ENCODE data around the gene CCDC171. TPM values are rescaled to one million over a fixed set of nuclear protein-coding genes. Genes with fewer than 3 reads are reported as not detected.

CCDC171 gene
- total and polyA plus RNA-seq, 2 experiments from 2014 or later = 4.4 to 5.1 TPM

DNA sequence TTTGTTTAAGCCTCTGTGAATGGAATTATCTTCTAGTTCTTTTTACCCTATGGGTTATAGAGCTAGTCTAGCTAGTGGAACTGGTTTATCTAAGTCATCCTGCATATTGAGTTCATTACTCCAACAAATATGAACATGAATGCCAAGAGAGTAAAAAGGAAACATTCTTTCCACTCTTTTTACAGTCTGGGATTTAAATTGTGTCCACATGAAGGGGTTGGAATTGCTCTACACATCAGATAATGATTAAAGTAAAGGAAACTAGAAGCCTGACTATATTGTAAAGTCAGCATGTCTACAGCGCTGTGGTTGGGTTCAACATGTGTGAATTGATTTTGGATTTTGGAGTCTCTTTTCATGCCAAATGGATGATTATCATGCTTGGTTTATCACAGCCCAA is 173.1 kb downstream of the CCDC171 start:
- H3K79me2 ChIP-seq (replicated peaks; ENCODE audit: insufficient read depth) = no peaks in the 10 kb centered on the region
- H3K9me2 ChIP-seq (ENCODE audit: insufficient read depth) = no peaks in the 10 kb centered on the region
- Mint-ChIP-seq H3K4me1 (peaks cover 7% of the 10 kb centered on the region; the same call in 2 of the 3 replicates), H3K36me3 (ENCODE audit: low read depth) (no peaks in the 10 kb centered on the region), H3K4me3 (no peak overlapping the region), H3K27ac (no peak overlapping the region), H3K9me3 (no peaks in the 10 kb centered on the region), H3K27me3 (ENCODE audit: insufficient read depth, low read depth, poor library complexity) (no peaks in the 10 kb centered on the region)
- H3K4me2 ChIP-seq = no peak overlapping the region
- TF ChIP-seq, protein P1, sequence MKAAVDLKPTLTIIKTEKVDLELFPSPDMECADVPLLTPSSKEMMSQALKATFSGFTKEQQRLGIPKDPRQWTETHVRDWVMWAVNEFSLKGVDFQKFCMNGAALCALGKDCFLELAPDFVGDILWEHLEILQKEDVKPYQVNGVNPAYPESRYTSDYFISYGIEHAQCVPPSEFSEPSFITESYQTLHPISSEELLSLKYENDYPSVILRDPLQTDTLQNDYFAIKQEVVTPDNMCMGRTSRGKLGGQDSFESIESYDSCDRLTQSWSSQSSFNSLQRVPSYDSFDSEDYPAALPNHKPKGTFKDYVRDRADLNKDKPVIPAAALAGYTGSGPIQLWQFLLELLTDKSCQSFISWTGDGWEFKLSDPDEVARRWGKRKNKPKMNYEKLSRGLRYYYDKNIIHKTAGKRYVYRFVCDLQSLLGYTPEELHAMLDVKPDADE (IDR thresholded peaks at IDR 0.05) = no peak
- TF ChIP-seq ZNF331 (CRISPR knock-in tag; IDR thresholded peaks at IDR 0.05; ENCODE audit: low read depth) (no peak), CREB1 (CRISPR knock-in tag; IDR thresholded peaks at IDR 0.05; ENCODE audit: low read depth) (no peak), POLR2AphosphoS5 (IDR thresholded peaks at IDR 0.05; ENCODE audit: low read depth) (no peak), EZH2phosphoT487 (IDR thresholded peaks at IDR 0.05; ENCODE audit: unreplicated experiment) (no peak), EZH2 (IDR thresholded peaks at IDR 0.05; ENCODE audit: low read depth, unreplicated experiment) (no peak)
- H3K4me1 ChIP-seq (ENCODE audit: insufficient read depth) = peaks cover 12% of the 10 kb centered on the region; the same call in 1 of the 2 replicates
- H2AFZ ChIP-seq = no peak overlapping the region
- no peaks in the 10 kb centered on the region for H3F3A ChIP-seq (replicated peaks; ENCODE audit: low read depth)
- no peaks in the 10 kb centered on the region for H3K36me3 ChIP-seq (ENCODE audit: insufficient read depth)
- no peak overlapping the region for H3K27ac ChIP-seq (ENCODE audit: low read depth)
- no peaks in the 10 kb centered on the region for H3K27me3 ChIP-seq (ENCODE audit: insufficient read depth)
- no peaks in the 10 kb centered on the region for H4K20me1 ChIP-seq (replicated peaks; ENCODE audit: insufficient read depth)
- H3K4me3 ChIP-seq = no peak overlapping the region
- no peak for DNase-seq (ENCODE audit: low spot score)
- no peak for ATAC-seq

DNA sequence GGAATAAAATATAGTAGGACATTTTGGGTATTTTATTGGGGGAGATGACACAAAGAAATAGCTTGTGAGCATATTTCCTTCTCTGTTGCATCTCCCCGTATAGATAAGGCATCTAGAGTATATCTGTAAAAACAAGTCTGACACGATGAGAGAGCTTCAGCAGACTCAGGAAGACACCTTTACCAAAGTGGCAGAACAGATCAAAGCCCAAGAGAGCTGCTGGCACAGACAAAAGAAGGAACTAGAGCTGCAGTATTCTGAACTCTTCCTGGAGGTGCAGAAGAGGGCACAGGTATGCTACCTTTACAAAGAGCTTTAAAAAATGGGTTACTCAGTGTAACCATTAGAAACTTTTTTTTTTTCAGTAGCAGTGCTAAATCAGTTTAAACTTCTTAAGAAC is 176.7 kb downstream of the CCDC171 start:
- Histone ChIP-seq H3K79me2 (replicated peaks; ENCODE audit: insufficient read depth) (no peaks in the 10 kb centered on the region), H3K27ac (ENCODE audit: low read depth) (no peak overlapping the region), H3K4me2 (no peak overlapping the region), H3K4me3 (no peak overlapping the region), H3F3A (replicated peaks; ENCODE audit: low read depth) (no peaks in the 10 kb centered on the region), H3K36me3 (ENCODE audit: insufficient read depth) (no peaks in the 10 kb centered on the region), H3K27me3 (ENCODE audit: insufficient read depth) (no peaks in the 10 kb centered on the region), H4K20me1 (replicated peaks; ENCODE audit: insufficient read depth) (no peaks in the 10 kb centered on the region), H3K9me2 (ENCODE audit: insufficient read depth) (no peaks in the 10 kb centered on the region), H2AFZ (no peak overlapping the region), H3K4me1 (ENCODE audit: insufficient read depth) (no peaks in the 10 kb centered on the region)
- Mint-ChIP-seq H3K9me3 (no peaks in the 10 kb centered on the region), H3K27me3 (ENCODE audit: insufficient read depth, low read depth, poor library complexity) (no peaks in the 10 kb centered on the region), H3K4me3 (no peak overlapping the region), H3K4me1 (no peaks in the 10 kb centered on the region), H3K36me3 (ENCODE audit: low read depth) (no peaks in the 10 kb centered on the region), H3K27ac (no peak overlapping the region)
- ATAC-seq = no peak
- no peak for DNase-seq (ENCODE audit: low spot score)
- TF ChIP-seq, protein P2, sequence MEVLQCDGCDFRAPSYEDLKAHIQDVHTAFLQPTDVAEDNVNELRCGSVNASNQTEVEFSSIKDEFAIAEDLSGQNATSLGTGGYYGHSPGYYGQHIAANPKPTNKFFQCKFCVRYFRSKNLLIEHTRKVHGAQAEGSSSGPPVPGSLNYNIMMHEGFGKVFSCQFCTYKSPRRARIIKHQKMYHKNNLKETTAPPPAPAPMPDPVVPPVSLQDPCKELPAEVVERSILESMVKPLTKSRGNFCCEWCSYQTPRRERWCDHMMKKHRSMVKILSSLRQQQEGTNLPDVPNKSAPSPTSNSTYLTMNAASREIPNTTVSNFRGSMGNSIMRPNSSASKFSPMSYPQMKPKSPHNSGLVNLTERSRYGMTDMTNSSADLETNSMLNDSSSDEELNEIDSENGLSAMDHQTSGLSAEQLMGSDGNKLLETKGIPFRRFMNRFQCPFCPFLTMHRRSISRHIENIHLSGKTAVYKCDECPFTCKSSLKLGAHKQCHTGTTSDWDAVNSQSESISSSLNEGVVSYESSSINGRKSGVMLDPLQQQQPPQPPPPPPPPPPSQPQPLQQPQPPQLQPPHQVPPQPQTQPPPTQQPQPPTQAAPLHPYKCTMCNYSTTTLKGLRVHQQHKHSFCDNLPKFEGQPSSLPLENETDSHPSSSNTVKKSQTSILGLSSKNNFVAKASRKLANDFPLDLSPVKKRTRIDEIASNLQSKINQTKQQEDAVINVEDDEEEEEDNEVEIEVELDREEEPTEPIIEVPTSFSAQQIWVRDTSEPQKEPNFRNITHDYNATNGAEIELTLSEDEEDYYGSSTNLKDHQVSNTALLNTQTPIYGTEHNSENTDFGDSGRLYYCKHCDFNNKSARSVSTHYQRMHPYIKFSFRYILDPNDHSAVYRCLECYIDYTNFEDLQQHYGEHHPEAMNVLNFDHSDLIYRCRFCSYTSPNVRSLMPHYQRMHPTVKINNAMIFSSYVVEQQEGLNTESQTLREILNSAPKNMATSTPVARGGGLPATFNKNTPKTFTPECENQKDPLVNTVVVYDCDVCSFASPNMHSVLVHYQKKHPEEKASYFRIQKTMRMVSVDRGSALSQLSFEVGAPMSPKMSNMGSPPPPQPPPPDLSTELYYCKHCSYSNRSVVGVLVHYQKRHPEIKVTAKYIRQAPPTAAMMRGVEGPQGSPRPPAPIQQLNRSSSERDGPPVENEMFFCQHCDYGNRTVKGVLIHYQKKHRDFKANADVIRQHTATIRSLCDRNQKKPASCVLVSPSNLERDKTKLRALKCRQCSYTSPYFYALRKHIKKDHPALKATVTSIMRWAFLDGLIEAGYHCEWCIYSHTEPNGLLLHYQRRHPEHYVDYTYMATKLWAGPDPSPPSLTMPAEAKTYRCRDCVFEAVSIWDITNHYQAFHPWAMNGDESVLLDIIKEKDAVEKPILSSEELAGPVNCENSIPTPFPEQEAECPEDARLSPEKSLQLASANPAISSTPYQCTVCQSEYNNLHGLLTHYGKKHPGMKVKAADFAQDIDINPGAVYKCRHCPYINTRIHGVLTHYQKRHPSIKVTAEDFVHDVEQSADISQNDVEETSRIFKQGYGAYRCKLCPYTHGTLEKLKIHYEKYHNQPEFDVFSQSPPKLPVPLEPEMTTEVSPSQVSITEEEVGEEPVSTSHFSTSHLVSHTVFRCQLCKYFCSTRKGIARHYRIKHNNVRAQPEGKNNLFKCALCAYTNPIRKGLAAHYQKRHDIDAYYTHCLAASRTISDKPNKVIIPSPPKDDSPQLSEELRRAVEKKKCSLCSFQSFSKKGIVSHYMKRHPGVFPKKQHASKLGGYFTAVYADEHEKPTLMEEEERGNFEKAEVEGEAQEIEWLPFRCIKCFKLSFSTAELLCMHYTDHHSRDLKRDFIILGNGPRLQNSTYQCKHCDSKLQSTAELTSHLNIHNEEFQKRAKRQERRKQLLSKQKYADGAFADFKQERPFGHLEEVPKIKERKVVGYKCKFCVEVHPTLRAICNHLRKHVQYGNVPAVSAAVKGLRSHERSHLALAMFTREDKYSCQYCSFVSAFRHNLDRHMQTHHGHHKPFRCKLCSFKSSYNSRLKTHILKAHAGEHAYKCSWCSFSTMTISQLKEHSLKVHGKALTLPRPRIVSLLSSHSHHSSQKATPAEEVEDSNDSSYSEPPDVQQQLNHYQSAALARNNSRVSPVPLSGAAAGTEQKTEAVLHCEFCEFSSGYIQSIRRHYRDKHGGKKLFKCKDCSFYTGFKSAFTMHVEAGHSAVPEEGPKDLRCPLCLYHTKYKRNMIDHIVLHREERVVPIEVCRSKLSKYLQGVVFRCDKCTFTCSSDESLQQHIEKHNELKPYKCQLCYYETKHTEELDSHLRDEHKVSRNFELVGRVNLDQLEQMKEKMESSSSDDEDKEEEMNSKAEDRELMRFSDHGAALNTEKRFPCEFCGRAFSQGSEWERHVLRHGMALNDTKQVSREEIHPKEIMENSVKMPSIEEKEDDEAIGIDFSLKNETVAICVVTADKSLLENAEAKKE (CRISPR knock-in tag; IDR thresholded peaks at IDR 0.05) = no peak
- TF ChIP-seq ZNF331 (CRISPR knock-in tag; IDR thresholded peaks at IDR 0.05; ENCODE audit: low read depth) (no peak), CREB1 (CRISPR knock-in tag; IDR thresholded peaks at IDR 0.05; ENCODE audit: low read depth) (no peak), EZH2 (IDR thresholded peaks at IDR 0.05; ENCODE audit: low read depth, unreplicated experiment) (no peak), JUNB (IDR thresholded peaks at IDR 0.05; ENCODE audit: unreplicated experiment) (no peak), POLR2AphosphoS5 (IDR thresholded peaks at IDR 0.05; ENCODE audit: low read depth) (no peak), ZNF114 (CRISPR knock-in tag; IDR thresholded peaks at IDR 0.05) (no peak), NANOG (IDR thresholded peaks at IDR 0.05; ENCODE audit: borderline replicate concordance) (no peak), STAT1 (IDR thresholded peaks at IDR 0.05; ENCODE audit: unreplicated experiment) (no peak)
- TF ChIP-seq, protein P3, sequence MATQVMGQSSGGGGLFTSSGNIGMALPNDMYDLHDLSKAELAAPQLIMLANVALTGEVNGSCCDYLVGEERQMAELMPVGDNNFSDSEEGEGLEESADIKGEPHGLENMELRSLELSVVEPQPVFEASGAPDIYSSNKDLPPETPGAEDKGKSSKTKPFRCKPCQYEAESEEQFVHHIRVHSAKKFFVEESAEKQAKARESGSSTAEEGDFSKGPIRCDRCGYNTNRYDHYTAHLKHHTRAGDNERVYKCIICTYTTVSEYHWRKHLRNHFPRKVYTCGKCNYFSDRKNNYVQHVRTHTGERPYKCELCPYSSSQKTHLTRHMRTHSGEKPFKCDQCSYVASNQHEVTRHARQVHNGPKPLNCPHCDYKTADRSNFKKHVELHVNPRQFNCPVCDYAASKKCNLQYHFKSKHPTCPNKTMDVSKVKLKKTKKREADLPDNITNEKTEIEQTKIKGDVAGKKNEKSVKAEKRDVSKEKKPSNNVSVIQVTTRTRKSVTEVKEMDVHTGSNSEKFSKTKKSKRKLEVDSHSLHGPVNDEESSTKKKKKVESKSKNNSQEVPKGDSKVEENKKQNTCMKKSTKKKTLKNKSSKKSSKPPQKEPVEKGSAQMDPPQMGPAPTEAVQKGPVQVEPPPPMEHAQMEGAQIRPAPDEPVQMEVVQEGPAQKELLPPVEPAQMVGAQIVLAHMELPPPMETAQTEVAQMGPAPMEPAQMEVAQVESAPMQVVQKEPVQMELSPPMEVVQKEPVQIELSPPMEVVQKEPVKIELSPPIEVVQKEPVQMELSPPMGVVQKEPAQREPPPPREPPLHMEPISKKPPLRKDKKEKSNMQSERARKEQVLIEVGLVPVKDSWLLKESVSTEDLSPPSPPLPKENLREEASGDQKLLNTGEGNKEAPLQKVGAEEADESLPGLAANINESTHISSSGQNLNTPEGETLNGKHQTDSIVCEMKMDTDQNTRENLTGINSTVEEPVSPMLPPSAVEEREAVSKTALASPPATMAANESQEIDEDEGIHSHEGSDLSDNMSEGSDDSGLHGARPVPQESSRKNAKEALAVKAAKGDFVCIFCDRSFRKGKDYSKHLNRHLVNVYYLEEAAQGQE (IDR thresholded peaks at IDR 0.05; ENCODE audit: unreplicated experiment) = no peak

Measured in GM23338 (cell line).